GM12865 (cell line): ENCODE results near the gene HDAC9.

Experiments
- DNase-seq: peaks from one replicate; pipeline ENCODE4 v3.0.0; 2010; ENCODE audit warnings: low read depth
- H3K4me3 ChIP-seq: 2 replicates; pipeline ENCODE4 v1.5.1; 2011; ENCODE audit warnings: mild to moderate bottlenecking, low read depth, low read length, control low read depth
- TF ChIP-seq, protein P1 (sequence below): IDR thresholded peaks from 2 replicates; pipeline ENCODE4 v1.5.1; 2011; ENCODE audit warnings: low read length, control low read depth, low read depth, inconsistent platforms; ENCODE audit not compliant: insufficient read depth; ENCODE audit errors: missing control alignments

The HDAC9 gene

DNA sequence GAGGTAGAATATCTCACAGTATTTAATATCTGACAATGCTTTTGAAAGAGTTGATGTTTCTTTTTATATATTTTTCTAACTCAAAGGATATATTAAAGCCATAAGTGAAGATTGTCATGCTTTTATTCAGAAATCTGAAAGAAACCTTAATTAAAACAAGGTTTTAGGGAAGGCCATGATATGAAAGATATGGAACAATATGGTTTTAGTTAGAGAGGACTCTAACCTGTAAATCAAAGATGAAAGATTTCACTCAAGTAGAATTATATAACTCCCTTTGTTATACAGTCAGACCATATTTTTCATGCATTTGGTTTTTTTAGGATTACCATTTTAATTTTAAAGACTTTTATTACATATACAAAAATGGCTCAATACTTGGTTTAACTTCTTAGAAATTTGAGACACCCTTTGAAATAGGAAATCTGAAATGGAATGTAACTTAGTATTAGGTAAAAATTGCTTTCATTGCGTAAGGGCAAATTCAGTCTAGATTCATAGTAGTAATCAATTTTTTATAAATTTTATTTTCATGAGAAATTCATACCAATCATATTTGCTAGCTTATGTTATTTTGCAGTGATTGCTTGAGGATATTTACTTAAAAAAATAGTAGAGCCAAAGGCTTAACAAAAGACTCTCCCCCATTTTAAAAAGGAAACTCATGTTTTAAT lies 502.1 kb downstream of the HDAC9 start:
- TF ChIP-seq, protein P1, sequence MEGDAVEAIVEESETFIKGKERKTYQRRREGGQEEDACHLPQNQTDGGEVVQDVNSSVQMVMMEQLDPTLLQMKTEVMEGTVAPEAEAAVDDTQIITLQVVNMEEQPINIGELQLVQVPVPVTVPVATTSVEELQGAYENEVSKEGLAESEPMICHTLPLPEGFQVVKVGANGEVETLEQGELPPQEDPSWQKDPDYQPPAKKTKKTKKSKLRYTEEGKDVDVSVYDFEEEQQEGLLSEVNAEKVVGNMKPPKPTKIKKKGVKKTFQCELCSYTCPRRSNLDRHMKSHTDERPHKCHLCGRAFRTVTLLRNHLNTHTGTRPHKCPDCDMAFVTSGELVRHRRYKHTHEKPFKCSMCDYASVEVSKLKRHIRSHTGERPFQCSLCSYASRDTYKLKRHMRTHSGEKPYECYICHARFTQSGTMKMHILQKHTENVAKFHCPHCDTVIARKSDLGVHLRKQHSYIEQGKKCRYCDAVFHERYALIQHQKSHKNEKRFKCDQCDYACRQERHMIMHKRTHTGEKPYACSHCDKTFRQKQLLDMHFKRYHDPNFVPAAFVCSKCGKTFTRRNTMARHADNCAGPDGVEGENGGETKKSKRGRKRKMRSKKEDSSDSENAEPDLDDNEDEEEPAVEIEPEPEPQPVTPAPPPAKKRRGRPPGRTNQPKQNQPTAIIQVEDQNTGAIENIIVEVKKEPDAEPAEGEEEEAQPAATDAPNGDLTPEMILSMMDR: no peak
- no peak overlapping the region for H3K4me3 ChIP-seq
- no peak for DNase-seq

DNA sequence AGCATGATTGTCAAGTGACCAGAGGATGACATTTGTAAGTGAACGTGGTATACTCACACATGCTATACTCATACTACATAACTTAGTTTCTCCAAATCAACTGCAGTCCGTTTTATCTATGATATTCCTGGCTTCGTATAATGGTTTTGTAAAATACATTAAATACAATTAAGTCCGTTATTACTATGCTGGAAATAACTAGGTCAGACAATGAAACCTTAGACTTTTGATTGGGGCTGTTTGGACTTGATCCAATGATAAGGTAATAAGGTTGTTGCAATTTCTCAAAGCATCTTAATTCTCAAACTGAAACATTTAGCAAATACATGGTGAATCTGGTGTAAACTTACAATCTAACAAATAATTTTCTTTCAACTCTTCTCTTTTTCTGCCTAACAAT lies 504.9 kb downstream of the HDAC9 start:
- DNase-seq: no peak
- no peak overlapping the region for H3K4me3 ChIP-seq
- TF ChIP-seq, protein P1: no peak

DNA sequence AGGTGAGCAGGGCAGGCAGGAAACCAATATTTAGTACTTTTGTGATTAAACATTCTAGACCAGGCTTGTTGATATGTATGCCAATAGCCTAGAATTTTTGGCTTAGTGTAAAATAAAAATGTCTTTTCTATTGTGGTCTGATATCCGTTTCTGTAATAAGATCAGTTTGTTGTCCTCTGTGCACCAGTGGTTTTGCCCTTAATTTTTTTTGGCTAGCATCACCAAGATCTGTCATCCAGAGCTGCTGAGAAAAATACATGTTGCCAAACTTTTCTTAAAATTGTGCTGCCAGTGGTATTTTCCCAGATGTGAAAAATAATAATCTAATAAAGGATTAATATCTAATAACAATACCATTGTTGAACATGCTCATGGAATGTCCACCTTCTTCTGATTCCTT lies 506.3 kb downstream of the HDAC9 start:
- DNase-seq: no peak
- no peak overlapping the region for H3K4me3 ChIP-seq
- TF ChIP-seq, protein P1: no peak

DNA sequence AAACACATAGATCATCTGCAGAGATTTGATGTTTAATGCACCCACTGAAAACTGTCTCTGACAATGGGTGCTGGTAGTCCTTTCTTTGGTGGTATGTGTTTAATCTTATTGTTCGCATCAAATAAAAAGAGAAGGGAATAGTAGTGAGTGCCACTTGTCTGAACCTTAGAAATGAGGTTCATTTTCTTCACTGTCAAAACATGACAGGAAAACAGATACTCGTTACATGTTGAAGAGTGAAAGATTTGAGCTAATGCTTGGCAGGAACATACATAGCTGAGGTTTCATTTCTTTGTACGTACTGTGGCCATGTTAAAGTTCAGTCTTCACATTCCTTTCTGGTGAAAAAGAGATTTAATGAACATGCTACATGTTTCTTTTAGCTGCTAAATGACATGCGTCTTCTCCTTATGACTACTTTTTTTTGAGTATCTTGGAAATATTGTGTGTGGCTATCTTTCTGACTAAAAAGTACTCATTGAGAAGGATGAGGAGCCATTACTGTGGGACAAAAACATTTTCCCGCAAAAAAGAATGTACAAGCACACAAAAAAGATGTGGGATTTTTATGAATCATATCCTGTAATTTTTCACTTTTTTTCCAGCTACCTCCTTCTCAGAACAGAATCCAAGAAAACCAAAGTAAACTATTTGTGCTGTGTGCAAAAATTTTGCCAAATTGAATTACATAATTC lies 513.8 kb downstream of the HDAC9 start:
- H3K4me3 ChIP-seq: no peak overlapping the region
- TF ChIP-seq, protein P1: no peak
- no peak for DNase-seq

DNA sequence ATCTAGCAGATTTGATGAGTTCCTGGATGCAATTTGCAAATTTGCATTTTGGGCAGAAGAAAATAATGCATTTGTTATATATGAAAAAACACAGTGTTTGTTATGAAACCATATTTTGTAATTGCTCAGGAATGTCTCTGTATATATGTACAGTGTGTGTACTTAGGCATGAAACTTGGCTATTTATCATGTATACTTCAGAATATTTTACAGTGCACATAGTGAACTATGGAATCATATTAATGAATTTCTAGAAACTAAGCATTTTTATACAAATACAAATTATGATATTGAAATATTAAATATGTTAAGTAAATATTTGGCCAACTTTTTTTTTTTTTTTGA lies 514.4 kb downstream of the HDAC9 start:
- no peak overlapping the region for H3K4me3 ChIP-seq
- DNase-seq: no peak
- TF ChIP-seq, protein P1: no peak

DNA sequence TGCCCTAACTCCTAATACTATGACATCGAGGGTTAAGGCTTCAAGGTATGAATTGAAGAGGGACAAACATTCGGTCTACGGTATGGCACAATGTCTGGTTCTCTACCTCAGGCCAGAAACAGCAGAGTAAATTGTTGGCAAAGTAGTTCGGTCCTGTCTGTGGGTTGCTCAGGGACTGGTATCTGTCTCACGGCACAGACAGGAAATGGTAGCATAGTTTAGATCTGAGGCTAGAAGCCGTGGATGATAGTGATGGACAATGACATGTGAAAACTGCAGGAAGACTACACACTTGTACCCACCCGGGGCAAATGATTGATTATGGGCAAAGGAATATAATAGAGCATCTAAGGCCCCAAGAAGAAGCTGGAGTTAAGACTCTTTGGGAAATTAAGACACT lies 515.7 kb downstream of the HDAC9 start:
- TF ChIP-seq, protein P1: no peak
- H3K4me3 ChIP-seq: no peak overlapping the region
- DNase-seq: no peak

DNA sequence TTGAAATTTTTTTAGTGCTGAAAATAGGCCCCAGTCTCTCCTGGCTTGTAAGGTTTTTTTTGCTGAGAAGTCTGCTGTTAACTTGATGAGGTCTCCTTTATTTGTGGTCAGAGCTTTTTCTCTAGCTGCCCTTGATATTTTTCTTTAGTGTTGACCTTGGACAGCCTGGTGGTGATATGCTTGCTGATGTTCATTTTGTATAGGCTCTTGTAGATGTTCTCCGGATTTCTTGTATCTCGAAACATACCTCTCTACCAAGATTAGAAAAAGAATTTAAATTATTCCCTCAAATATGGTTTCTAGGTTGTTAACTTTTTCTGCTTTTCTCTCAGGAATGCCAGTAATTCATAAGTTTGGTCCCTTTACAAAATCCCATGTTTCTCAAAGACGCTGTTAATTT lies 519.5 kb downstream of the HDAC9 start:
- DNase-seq: no peak
- TF ChIP-seq, protein P1: no peak
- H3K4me3 ChIP-seq: no peak overlapping the region
